Osteoblast (primary cell): Measurements from ENCODE around the gene CARMIL1. TPM values are rescaled to one million over a fixed set of nuclear protein-coding genes. Genes with fewer than 3 reads are reported as not detected.

ENCODE experiments used
- DNase-seq: peaks from one replicate; pipeline ENCODE4 v3.0.0; 2011; ENCODE audit warnings: low spot score, mixed read lengths; ENCODE audit not compliant: insufficient read length; ENCODE audit errors: missing footprints
- H2AFZ ChIP-seq: 2 replicates; pipeline ENCODE4 v1.6.0; 2011; ENCODE audit warnings: mild to moderate bottlenecking, low read length
- H3K27ac ChIP-seq: 2 replicates; pipeline ENCODE4 v1.5.1; 2011; ENCODE audit warnings: mild to moderate bottlenecking, low read depth, low read length, moderate library complexity
- H3K27me3 ChIP-seq: 2 replicates; pipeline ENCODE4 v1.6.0; 2012; ENCODE audit warnings: mild to moderate bottlenecking, control low read depth, inconsistent platforms, low read length, moderate library complexity; ENCODE audit not compliant: insufficient read depth
- H3K36me3 ChIP-seq: 2 replicates; pipeline ENCODE4 v1.5.1; 2011; ENCODE audit warnings: mild to moderate bottlenecking, low read length, control low read depth, moderate library complexity; ENCODE audit not compliant: insufficient read depth
- H3K4me1 ChIP-seq: 2 replicates; pipeline ENCODE4 v1.5.1; 2011; ENCODE audit warnings: mild to moderate bottlenecking, low read length, control low read depth, moderate library complexity; ENCODE audit not compliant: insufficient read depth
- H3K4me2 ChIP-seq: 2 replicates; pipeline ENCODE4 v1.6.0; 2011; ENCODE audit warnings: mild to moderate bottlenecking, low read length; ENCODE audit not compliant: insufficient read depth
- H3K4me3 ChIP-seq: fragments of 200-600 bp; sonication (generic); 3 replicates; pipeline ENCODE4 v1.5.1; 2012; ENCODE audit warnings: mild to moderate bottlenecking, low read length, inconsistent platforms; ENCODE audit not compliant: insufficient read depth
- H3K79me2 ChIP-seq: 2 replicates; pipeline ENCODE4 v1.6.0; 2012; ENCODE audit warnings: mild to moderate bottlenecking, low read length, control low read depth, inconsistent platforms; ENCODE audit not compliant: insufficient read depth
- H3K9me3 ChIP-seq: 2 replicates; pipeline ENCODE4 v1.5.1; 2011; ENCODE audit warnings: low read depth, low read length, control low read depth
- H4K20me1 ChIP-seq: 2 replicates; pipeline ENCODE4 v1.6.0; 2012; ENCODE audit warnings: mild to moderate bottlenecking, low read length, control low read depth; ENCODE audit not compliant: insufficient read depth
- CTCF ChIP-seq: IDR thresholded peaks from 2 replicates; pipeline ENCODE4 v1.5.1; 2011; ENCODE audit warnings: mild to moderate bottlenecking, low read depth, low read length, moderate library complexity; ENCODE audit errors: extremely low read depth
- total RNA-seq: library from RNA; depleted of rRNA; stranded (reverse); fragments of >200 nt; gene quantifications from 2 replicates; pipeline ENCODE4 v1.2.3, GENCODE V29; 2012

CARMIL1 gene
- total RNA-seq, 1 donor = 25.7 TPM

- no peaks in the 10 kb centered on the region for H3K9me3 ChIP-seq
- no peak overlapping the region for H3K4me2 ChIP-seq
- no peak overlapping the region for H3K27ac ChIP-seq
- no peak for DNase-seq
- H3K36me3 ChIP-seq = no peaks in the 10 kb centered on the region
- no peak for TF ChIP-seq CTCF
- peaks cover 8% of the 10 kb centered on the region for H3K4me1 ChIP-seq
- H3K27me3 ChIP-seq = no peaks in the 10 kb centered on the region
- no peaks in the 10 kb centered on the region for H4K20me1 ChIP-seq
- H3K4me3 ChIP-seq = no peak overlapping the region
- H3K79me2 ChIP-seq = no peaks in the 10 kb centered on the region
- H2AFZ ChIP-seq = no peak overlapping the region
These were observed 178.3 kb downstream of the CARMIL1 start for GRCh38 chr6:25457516-25457915.

- peaks cover 8% of the 10 kb centered on the region for H3K4me1 ChIP-seq
- no peaks in the 10 kb centered on the region for H3K27me3 ChIP-seq
- peak overlapping the region; percentile 34 for H3K27ac ChIP-seq
- H3K4me2 ChIP-seq = no peak overlapping the region
- no peak overlapping the region for H3K4me3 ChIP-seq
- H2AFZ ChIP-seq = no peak overlapping the region
- H4K20me1 ChIP-seq = no peaks in the 10 kb centered on the region
- no peak for DNase-seq
- no peaks in the 10 kb centered on the region for H3K36me3 ChIP-seq
- H3K9me3 ChIP-seq = no peaks in the 10 kb centered on the region
- no peaks in the 10 kb centered on the region for H3K79me2 ChIP-seq
- TF ChIP-seq CTCF = no peak
These were observed 179.3 kb downstream of the CARMIL1 start for GRCh38 chr6:25458485-25458884.

GRCh38 chr6:25462235-25462897 is 183.2 kb downstream of the CARMIL1 start:
- TF ChIP-seq CTCF = no peak

GRCh38 chr6:25463441-25463840 is 184.3 kb downstream of the CARMIL1 start:
- no peak overlapping the region for H2AFZ ChIP-seq
- no peak for DNase-seq
- no peaks in the 10 kb centered on the region for H3K36me3 ChIP-seq
- H4K20me1 ChIP-seq = no peaks in the 10 kb centered on the region
- H3K4me2 ChIP-seq = no peak overlapping the region
- peaks cover 5% of the 10 kb centered on the region for H3K4me1 ChIP-seq
- TF ChIP-seq CTCF = no peak
- H3K27me3 ChIP-seq = no peaks in the 10 kb centered on the region
- H3K4me3 ChIP-seq = no peak overlapping the region
- H3K9me3 ChIP-seq = no peaks in the 10 kb centered on the region
- H3K27ac ChIP-seq = no peak overlapping the region
- H3K79me2 ChIP-seq = no peaks in the 10 kb centered on the region

More at GRCh38 chr6:25462235-25462897, 183.2 kb downstream of the CARMIL1 start:
- DNase-seq = no peak
- H4K20me1 ChIP-seq = no peaks in the 10 kb centered on the region
- no peaks in the 10 kb centered on the region for H3K9me3 ChIP-seq
- H3K27ac ChIP-seq = no peak overlapping the region
- H3K36me3 ChIP-seq = no peaks in the 10 kb centered on the region
- H3K4me3 ChIP-seq = no peak overlapping the region
- H3K4me2 ChIP-seq = no peak overlapping the region
- peaks cover 5% of the 10 kb centered on the region for H3K4me1 ChIP-seq
- no peaks in the 10 kb centered on the region for H3K79me2 ChIP-seq
- no peak overlapping the region for H2AFZ ChIP-seq
- H3K27me3 ChIP-seq = no peaks in the 10 kb centered on the region
